ENCODE results near the gene EP400. TPM values are rescaled to one million over a fixed set of nuclear protein-coding genes. Genes with fewer than 3 reads are reported as not detected.

The EP400 gene
- total and polyA plus RNA-seq, 9 of the 15 experiments (the other 6 are each of a cell fraction or from before 2014, with no cell fraction given) = 4.5 to 58.0 (median 7.0) TPM

- no peak for TF ChIP-seq E2F1 (CRISPR knock-in tag; IDR thresholded peaks at IDR 0.05)
- TF ChIP-seq ZNF354B (CRISPR knock-in tag; IDR thresholded peaks at IDR 0.05) = no peak
- TF ChIP-seq EHMT2 (IDR thresholded peaks at IDR 0.05) = no peak
- TF ChIP-seq UBTF (IDR thresholded peaks at IDR 0.05; ENCODE audit: borderline replicate concordance in 1 of 2, low read depth in 2 of 2, low read length in 2 of 2) = no peak
- no peak for TF ChIP-seq ZFP1 (CRISPR knock-in tag; IDR thresholded peaks at IDR 0.05)
- no peak for TF ChIP-seq ZNF75A (CRISPR knock-in tag; IDR thresholded peaks at IDR 0.05)
- no peak for TF ChIP-seq ZNF146 (CRISPR knock-in tag; IDR thresholded peaks at IDR 0.05; ENCODE audit: unreplicated experiment)
- peak; percentile 18; the same call in 1 of the 2 replicates for TF ChIP-seq RBFOX2 (IDR thresholded peaks at IDR 0.05; ENCODE audit: low read depth, low read length)
- TF ChIP-seq ZNF324 (CRISPR knock-in tag; IDR thresholded peaks at IDR 0.05) = no peak
- TF ChIP-seq SMARCC2 (IDR thresholded peaks at IDR 0.05; ENCODE audit: low read depth) = no peak
- 0 out of 2 replicates have a peak, but pooled peaks have one; percentile 28 for TF ChIP-seq POLR2G (IDR thresholded peaks at IDR 0.05; ENCODE audit: low read depth, low read length)
- TF ChIP-seq ZZZ3 (IDR thresholded peaks at IDR 0.05) = no peak
- no peak for TF ChIP-seq ZNF175 (CRISPR knock-in tag; IDR thresholded peaks at IDR 0.05; ENCODE audit: low read depth)
- TF ChIP-seq SNAPC5 (CRISPR knock-in tag; IDR thresholded peaks at IDR 0.05) = no peak
- no peak for TF ChIP-seq RBM34 (IDR thresholded peaks at IDR 0.05; ENCODE audit: borderline replicate concordance, insufficient read depth, low read length)
- TF ChIP-seq CXXC5 (CRISPR knock-in tag; IDR thresholded peaks at IDR 0.05) = no peak
- no peak for TF ChIP-seq CHCHD3 (CRISPR knock-in tag; IDR thresholded peaks at IDR 0.05)
- TF ChIP-seq ELK3 (CRISPR knock-in tag; IDR thresholded peaks at IDR 0.05) = no peak
- TF ChIP-seq MBD1 (CRISPR knock-in tag; IDR thresholded peaks at IDR 0.05) = no peak
- no peak for TF ChIP-seq ZNF232 (CRISPR knock-in tag; IDR thresholded peaks at IDR 0.05)
- TF ChIP-seq ZNF124 (CRISPR knock-in tag; IDR thresholded peaks at IDR 0.05) = no peak
Measured at GRCh38 chr12:131901431-131902331, 48.1 kb upstream of the EP400 start (continued).
